Stomach (tissue), 9 donors: Measurements from ENCODE around the gene CDYL. TPM values are rescaled to one million over a fixed set of nuclear protein-coding genes. Genes with fewer than 3 reads are reported as not detected.

Experiments used
- DNase-seq, 2 donors: peaks; one replicate each; pipeline versions ENCODE4 v3.0.0 to v3.0.0-alpha.2; 2013 to 2019
- H3K27ac ChIP-seq, 5 donors: fragments of 200-600 bp in 4 of 5; sonication (generic) in 4 of 5; one replicate each; pipeline ENCODE4 v1.5.1; 2013 to 2019; ENCODE audit warnings: mild to moderate bottlenecking in 1 of 5, moderate library complexity in 1 of 5
- H3K27me3 ChIP-seq, 3 donors: fragments of 200-600 bp; sonication (generic); one replicate each; pipeline ENCODE4 v1.5.1; 2017 to 2019; ENCODE audit warnings: mixed run types in 1 of 3
- H3K36me3 ChIP-seq, 4 donors: fragments of 200-600 bp; sonication (generic); 1 replicate in 3 of 4; 2 replicates in 1 of 4; pipeline ENCODE4 v1.5.1; 2016 to 2019
- H3K4me1 ChIP-seq, 4 donors: fragments of 200-600 bp; sonication (generic); one replicate each; pipeline ENCODE4 v1.5.1; 2016 to 2019
- H3K4me3 ChIP-seq, 4 donors: fragments of 200-600 bp; sonication (generic) in 3 of 4; one replicate each; pipeline ENCODE4 v1.5.1; 2016 to 2019; ENCODE audit warnings: mild to moderate bottlenecking in 1 of 4
- H3K9me3 ChIP-seq, 4 donors: fragments of 200-600 bp; sonication (generic); one replicate each; pipeline ENCODE4 v1.5.1; 2016 to 2019
- CTCF ChIP-seq, 7 experiments: fragments of 450-650 bp in 4 of 7; fragments of 200-600 bp in 3 of 7; sonication (generic) in 3 of 7; IDR thresholded peaks; one replicate each; pipeline ENCODE4 v1.5.1; 2016 to 2019; ENCODE audit warnings: antibody characterized with exemption in 7 of 7, control low read depth in 2 of 7, mild to moderate bottlenecking in 1 of 7
- EP300 ChIP-seq: sonication (generic); formaldehyde crosslinking; IDR thresholded peaks from one replicate; pipeline ENCODE4 v1.6.1; 2017; ENCODE audit warnings: antibody characterized with exemption
- POLR2A ChIP-seq, 4 donors: fragments of 450-650 bp; IDR thresholded peaks; one replicate each; pipeline ENCODE4 v1.6.1; 2016; ENCODE audit warnings: antibody characterized with exemption in 4 of 4, control low read depth in 2 of 4, mild to moderate bottlenecking in 1 of 4, moderate library complexity in 1 of 4
- POLR2AphosphoS5 ChIP-seq, 3 donors: sonication (generic); formaldehyde crosslinking; IDR thresholded peaks; one replicate each; pipeline ENCODE4 v1.6.1; 2016; ENCODE audit warnings: antibody characterized with exemption in 3 of 3
- whole genome bisulfite sequencing, 5 donors: extraction: QIAGEN DNeasy Blood & Tissue Kit in 3 of 5; methylation state at CpG; one replicate each; pipeline versions ENCODE4 v1.1.5 to v1.1.7; 2013 to 2018; 5-methylcytosine and 5-hydroxymethylcytosine counted together
- intact Hi-C: fragments of 100-400 bp; cut with DNase I; formaldehyde crosslinking; loops from one replicate; pipeline ENCODE4 v1.15.1; 2023; ENCODE audit warnings: low total_unique reads
- polyA plus RNA-seq, 3 donors: library from polyadenylated mRNA; stranded (reverse); fragments of 200-250 nt; gene quantifications; one replicate each; pipeline ENCODE4 v1.2.3, GENCODE V29; 2013
- total RNA-seq, 5 donors: library from RNA; depleted of rRNA; stranded (reverse); fragments of >200 nt; gene quantifications; one replicate each; pipeline versions ENCODE4 v1.1.0 to v1.2.3, GENCODE V29; 2014 to 2016
- donor health status: healthy with polysubstance abuse.
- donor health status: Bipolar disorder and iron deficiency.
- donor health status: healthy.

Gene CDYL
- total and polyA plus RNA-seq, 8 donors: 6.2 to 226 (median 18.4) TPM

- no peak overlapping the region for H3K4me3 ChIP-seq
- no peak for TF ChIP-seq POLR2AphosphoS5 (IDR thresholded peaks at IDR 0.05)
- TF ChIP-seq POLR2A (IDR thresholded peaks at IDR 0.05): no peak
- TF ChIP-seq CTCF (IDR thresholded peaks at IDR 0.05): no peak
- TF ChIP-seq EP300: no peak
- H3K36me3 ChIP-seq: no peaks in the 10 kb centered on the region
- H3K27ac ChIP-seq: no peak overlapping the region
- 54 to 67% (median 60%) methylated on average over 5 to 7 of the region's 7 CpGs for WGBS, 5 donors
- intact Hi-C loops: no loop called here
- no peaks in the 10 kb centered on the region for H3K4me1 ChIP-seq
- no peak for DNase-seq
- no peaks in the 10 kb centered on the region for H3K27me3 ChIP-seq
- H3K9me3 ChIP-seq: no peaks in the 10 kb centered on the region
Observed at GRCh38 chr6:4751823-4752464, 24.3 kb upstream of the CDYL start.

- H3K27ac ChIP-seq: no peak overlapping the region
- intact Hi-C loops: no loop called here
- WGBS, 5 donors: 69 to 75% (median 71%) methylated on average over 2 of the region's 2 CpGs
- TF ChIP-seq POLR2AphosphoS5 (IDR thresholded peaks at IDR 0.05) (no peak), EP300 (no peak), CTCF (IDR thresholded peaks at IDR 0.05) (no peak), POLR2A (IDR thresholded peaks at IDR 0.05) (no peak)
- H3K4me3 ChIP-seq: no peak overlapping the region
- H3K9me3 ChIP-seq: no peaks in the 10 kb centered on the region
- H3K27me3 ChIP-seq: no peaks in the 10 kb centered on the region
- no peaks in the 10 kb centered on the region for H3K4me1 ChIP-seq
- DNase-seq: no peak
- H3K36me3 ChIP-seq: no peaks in the 10 kb centered on the region
Observed at GRCh38 chr6:4756247-4756646, 20.0 kb upstream of the CDYL start.

GRCh38 chr6:4759997-4760396 is 16.2 kb upstream of the CDYL start:
- 33 to 66% (median 61%) methylated on average over 1 of the region's 1 CpG for WGBS, 5 donors
- TF ChIP-seq EP300 (no peak), POLR2A (IDR thresholded peaks at IDR 0.05) (no peak), POLR2AphosphoS5 (IDR thresholded peaks at IDR 0.05) (no peak), CTCF (IDR thresholded peaks at IDR 0.05) (no peak)
- Histone ChIP-seq H3K9me3 (peaks cover 0 to 20% (median 11%) of the 10 kb centered on the region in 4 donors), H3K27me3 (no peaks in the 10 kb centered on the region), H3K36me3 (no peaks in the 10 kb centered on the region), H3K4me3 (no peak overlapping the region), H3K27ac (no peak overlapping the region), H3K4me1 (no peaks in the 10 kb centered on the region)
- intact Hi-C loops: no loop called here
- DNase-seq: no peak

- H3K4me1 ChIP-seq: no peaks in the 10 kb centered on the region
- no peak overlapping the region for H3K27ac ChIP-seq
- H3K36me3 ChIP-seq: no peaks in the 10 kb centered on the region
- TF ChIP-seq POLR2AphosphoS5 (IDR thresholded peaks at IDR 0.05) (no peak), EP300 (no peak), CTCF (IDR thresholded peaks at IDR 0.05) (no peak), POLR2A (IDR thresholded peaks at IDR 0.05) (no peak)
- peaks cover 0 to 24% (median 11%) of the 10 kb centered on the region in 4 donors for H3K9me3 ChIP-seq
- no peaks in the 10 kb centered on the region for H3K27me3 ChIP-seq
- intact Hi-C loops: no loop called here
- DNase-seq: no peak
- WGBS, 5 donors: 65 to 91% (median 83%) methylated on average over 3 of the region's 3 CpGs
- no peak overlapping the region for H3K4me3 ChIP-seq
Observed at GRCh38 chr6:4760773-4761172, 15.4 kb upstream of the CDYL start.
